Osteocyte (in vitro differentiated cells): ENCODE results near the gene NFKB2. TPM values are rescaled to one million over a fixed set of nuclear protein-coding genes. Genes with fewer than 3 reads are reported as not detected.

Source experiments
- DNase-seq: peaks from one replicate; pipeline ENCODE4 v3.0.0; 2021; ENCODE audit warnings: mixed read lengths; ENCODE audit not compliant: unreplicated experiment; ENCODE audit errors: extremely low spot score
- H3K27ac Mint-ChIP-seq: one replicate; pipeline ENCODE4 v1.8.0; 2021; ENCODE audit warnings: mild to moderate bottlenecking, mixed read lengths; ENCODE audit not compliant: unreplicated experiment
- H3K27me3 Mint-ChIP-seq: one replicate; pipeline ENCODE4 v1.8.0; 2021; ENCODE audit warnings: mixed read lengths; ENCODE audit not compliant: unreplicated experiment
- H3K36me3 Mint-ChIP-seq: one replicate; pipeline ENCODE4 v1.8.0; 2021; ENCODE audit warnings: mixed read lengths; ENCODE audit not compliant: unreplicated experiment
- H3K4me1 Mint-ChIP-seq: one replicate; pipeline ENCODE4 v1.8.0; 2021; ENCODE audit warnings: mixed read lengths; ENCODE audit not compliant: unreplicated experiment
- H3K4me3 Mint-ChIP-seq: one replicate; pipeline ENCODE4 v1.8.0; 2021; ENCODE audit warnings: mild to moderate bottlenecking, moderate library complexity, mixed read lengths; ENCODE audit not compliant: unreplicated experiment
- H3K9me3 Mint-ChIP-seq: one replicate; pipeline ENCODE4 v1.8.0; 2021; ENCODE audit warnings: mixed read lengths; ENCODE audit not compliant: unreplicated experiment
- total RNA-seq: library from RNA; stranded (reverse); gene quantifications from 2 replicates; pipeline ENCODE4 v1.2.1, GENCODE V29; 2021
- TF ChIP-seq, protein P1 (sequence below): fragments of 200-600 bp; sonication (generic); IDR thresholded peaks from 2 replicates; pipeline ENCODE4 v1.5.0; 2021; ENCODE audit warnings: antibody characterized with exemption, mild to moderate bottlenecking, moderate library complexity

NFKB2 gene
- total RNA-seq, 1 donor from 2014 or later: 38.6 TPM

DNA sequence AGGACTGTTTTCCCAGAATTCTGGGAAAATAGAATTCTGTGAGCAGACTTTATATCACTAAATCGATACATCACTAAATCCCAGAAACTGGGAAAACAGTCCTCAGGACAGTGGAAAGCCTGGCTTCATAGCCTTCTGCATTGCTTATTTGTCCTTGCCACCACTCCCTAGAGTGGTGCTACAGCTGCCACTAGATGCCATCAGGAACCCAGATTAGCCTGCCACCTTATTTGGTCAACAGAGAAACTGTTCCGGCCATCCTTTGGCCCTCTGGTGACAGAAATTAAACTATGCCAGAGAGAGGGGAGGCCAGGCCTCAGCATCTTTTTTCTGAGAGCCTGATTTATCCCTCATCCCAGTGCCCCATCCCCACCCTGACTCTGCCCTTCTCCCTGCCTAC, 19.6 kb upstream of the NFKB2 start:
- no peaks in the 10 kb centered on the region for H3K27me3 Mint-ChIP-seq
- TF ChIP-seq, protein P1, sequence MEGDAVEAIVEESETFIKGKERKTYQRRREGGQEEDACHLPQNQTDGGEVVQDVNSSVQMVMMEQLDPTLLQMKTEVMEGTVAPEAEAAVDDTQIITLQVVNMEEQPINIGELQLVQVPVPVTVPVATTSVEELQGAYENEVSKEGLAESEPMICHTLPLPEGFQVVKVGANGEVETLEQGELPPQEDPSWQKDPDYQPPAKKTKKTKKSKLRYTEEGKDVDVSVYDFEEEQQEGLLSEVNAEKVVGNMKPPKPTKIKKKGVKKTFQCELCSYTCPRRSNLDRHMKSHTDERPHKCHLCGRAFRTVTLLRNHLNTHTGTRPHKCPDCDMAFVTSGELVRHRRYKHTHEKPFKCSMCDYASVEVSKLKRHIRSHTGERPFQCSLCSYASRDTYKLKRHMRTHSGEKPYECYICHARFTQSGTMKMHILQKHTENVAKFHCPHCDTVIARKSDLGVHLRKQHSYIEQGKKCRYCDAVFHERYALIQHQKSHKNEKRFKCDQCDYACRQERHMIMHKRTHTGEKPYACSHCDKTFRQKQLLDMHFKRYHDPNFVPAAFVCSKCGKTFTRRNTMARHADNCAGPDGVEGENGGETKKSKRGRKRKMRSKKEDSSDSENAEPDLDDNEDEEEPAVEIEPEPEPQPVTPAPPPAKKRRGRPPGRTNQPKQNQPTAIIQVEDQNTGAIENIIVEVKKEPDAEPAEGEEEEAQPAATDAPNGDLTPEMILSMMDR: no peak
- no peak overlapping the region for H3K4me3 Mint-ChIP-seq
- peaks cover 43% of the 10 kb centered on the region for H3K36me3 Mint-ChIP-seq
- H3K9me3 Mint-ChIP-seq: no peaks in the 10 kb centered on the region
- no peaks in the 10 kb centered on the region for H3K4me1 Mint-ChIP-seq
- DNase-seq: no peak
- no peak overlapping the region for H3K27ac Mint-ChIP-seq

DNA sequence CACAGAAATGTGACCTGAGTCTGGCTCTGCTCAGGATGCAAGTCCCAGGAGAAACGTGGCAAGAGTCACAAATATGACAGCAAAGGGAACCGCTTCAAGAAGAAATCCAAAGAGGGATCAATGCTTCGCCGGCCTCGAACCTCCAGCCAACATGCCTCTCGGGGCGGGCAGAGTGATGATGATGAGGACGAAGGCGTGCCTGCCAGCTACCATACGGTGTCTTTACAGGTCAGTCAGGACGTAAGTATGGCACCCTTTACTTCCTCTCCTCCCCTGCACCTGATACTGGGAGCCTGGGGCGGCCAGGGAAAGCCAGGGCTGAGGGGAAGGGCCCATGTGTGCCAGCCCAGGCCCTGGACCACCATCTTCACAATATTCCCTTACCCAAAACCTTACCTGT, 18.6 kb upstream of the NFKB2 start:
- Mint-ChIP-seq H3K36me3 (peaks cover 43% of the 10 kb centered on the region), H3K4me1 (no peaks in the 10 kb centered on the region), H3K9me3 (no peaks in the 10 kb centered on the region), H3K27me3 (no peaks in the 10 kb centered on the region), H3K27ac (no peak overlapping the region), H3K4me3 (no peak overlapping the region)
- no peak for DNase-seq
- TF ChIP-seq, protein P1: no peak

DNA sequence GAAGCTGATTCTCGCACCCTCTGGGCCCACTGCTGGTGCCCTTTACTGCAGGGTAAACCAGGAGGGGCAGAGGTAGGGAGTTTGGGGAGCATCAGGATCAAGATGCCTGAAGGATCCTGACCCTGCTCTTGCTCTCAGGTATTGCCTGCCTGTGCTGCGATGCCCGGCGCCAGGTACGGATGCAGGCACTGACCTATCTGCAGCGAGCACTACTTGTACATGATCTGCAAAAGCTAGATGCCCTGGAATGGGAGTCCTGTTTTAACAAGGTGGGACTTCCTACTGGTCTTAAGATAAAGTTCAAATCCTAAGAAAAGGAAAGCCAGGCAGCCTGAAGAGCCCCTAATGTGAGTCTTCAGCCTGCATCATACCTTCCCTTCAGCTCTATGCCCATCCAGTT, 16.1 kb upstream of the NFKB2 start:
- no peak for DNase-seq
- Mint-ChIP-seq H3K27ac (no peak overlapping the region), H3K4me1 (no peaks in the 10 kb centered on the region), H3K27me3 (no peaks in the 10 kb centered on the region), H3K9me3 (no peaks in the 10 kb centered on the region), H3K4me3 (no peak overlapping the region), H3K36me3 (peaks cover 38% of the 10 kb centered on the region)
- TF ChIP-seq, protein P1: no peak

- no peak for DNase-seq
- H3K4me3 Mint-ChIP-seq: no peak overlapping the region
- no peaks in the 10 kb centered on the region for H3K27me3 Mint-ChIP-seq
- TF ChIP-seq, protein P1: no peak
- peaks cover 12% of the 10 kb centered on the region for H3K4me1 Mint-ChIP-seq
- H3K36me3 Mint-ChIP-seq: peaks cover 26% of the 10 kb centered on the region
- H3K9me3 Mint-ChIP-seq: no peaks in the 10 kb centered on the region
- H3K27ac Mint-ChIP-seq: no peak overlapping the region
Measured at GRCh38 chr10:102381983-102382382, 13.5 kb upstream of the NFKB2 start.

DNA sequence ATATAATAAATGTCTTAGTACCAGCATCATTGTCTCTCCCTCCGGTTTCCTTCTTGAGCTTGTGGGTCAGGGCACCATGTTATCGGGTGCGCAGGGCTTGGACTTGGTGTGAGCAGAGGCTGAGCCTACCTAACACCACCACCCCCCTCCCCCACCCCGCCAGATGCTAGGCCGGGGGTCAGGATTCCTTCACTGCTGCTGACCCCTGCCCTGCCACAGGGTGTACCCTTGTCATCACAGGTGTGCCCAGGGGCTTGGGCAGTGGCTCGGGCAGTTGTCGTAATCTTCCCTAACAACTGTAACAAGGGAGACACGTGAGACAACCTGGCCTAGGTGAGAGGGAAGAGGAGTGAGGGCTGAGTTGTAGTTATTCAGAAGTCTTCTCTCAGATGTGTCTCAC, 12.6 kb upstream of the NFKB2 start:
- Mint-ChIP-seq H3K9me3 (no peaks in the 10 kb centered on the region), H3K36me3 (peaks cover 26% of the 10 kb centered on the region), H3K4me3 (no peak overlapping the region), H3K27me3 (no peaks in the 10 kb centered on the region), H3K27ac (no peak overlapping the region), H3K4me1 (peaks cover 12% of the 10 kb centered on the region)
- DNase-seq: no peak
- TF ChIP-seq, protein P1: no peak
